ENCODE data around the gene PRDM2. TPM values are rescaled to one million over a fixed set of nuclear protein-coding genes. Genes with fewer than 3 reads are reported as not detected.

Gene PRDM2
- total RNA-seq, 1 donor from 2014 or later = 10.3 TPM

- no peak for DNase-seq (ENCODE audit: low read depth in 2 of 2)
These were observed 136.6 kb downstream of the PRDM2 start for GRCh38 chr1:13836631-13837030.

GRCh38 chr1:13838236-13838635 is 138.2 kb downstream of the PRDM2 start:
- DNase-seq (ENCODE audit: low read depth in 2 of 2) = no peak

DNA sequence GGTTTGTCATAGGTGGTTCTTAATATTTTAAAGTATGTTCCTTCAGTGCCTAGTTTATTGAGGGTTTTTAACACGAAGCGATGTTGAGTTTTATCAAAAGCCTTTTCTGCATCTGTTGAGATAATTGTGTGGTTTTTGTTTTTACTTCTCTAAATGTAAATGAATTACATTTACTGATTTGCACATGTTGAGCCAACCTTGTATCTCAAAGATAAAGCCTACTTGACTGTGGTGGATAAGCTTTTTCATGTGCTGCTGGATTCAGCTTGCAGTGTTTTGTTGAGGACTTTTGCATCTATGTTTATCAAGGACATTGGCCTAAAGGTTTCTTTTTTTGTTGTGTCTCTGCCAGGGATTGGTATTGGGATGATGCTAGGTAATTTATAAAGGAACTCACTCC is 142.5 kb downstream of the PRDM2 start:
- DNase-seq (ENCODE audit: low read depth in 2 of 2) = no peak

- DNase-seq (ENCODE audit: low read depth in 2 of 2) = no peak
These were observed 151.7 kb downstream of the PRDM2 start for GRCh38 chr1:13851726-13852125.

DNA sequence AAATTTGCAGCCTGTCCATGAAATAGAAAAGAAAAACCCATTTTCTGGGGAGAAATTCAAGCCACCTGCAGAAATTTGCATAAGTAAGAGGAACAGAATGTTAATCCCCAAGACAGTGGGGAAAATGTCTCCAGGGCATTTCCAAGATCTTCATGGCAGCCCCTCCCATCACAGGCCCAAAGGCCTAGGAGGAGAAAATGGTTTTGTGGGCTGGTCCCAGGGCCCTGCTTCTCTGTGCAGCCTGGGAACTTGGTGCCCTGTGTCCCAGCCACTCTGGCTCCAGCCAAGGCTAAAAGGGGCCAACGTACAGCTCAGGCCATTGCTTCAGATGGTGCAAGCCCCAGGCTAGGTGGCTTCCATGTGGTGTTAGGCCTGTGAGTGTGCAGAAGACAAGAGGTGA is 155.6 kb downstream of the PRDM2 start:
- DNase-seq (ENCODE audit: low read depth in 2 of 2) = no peak

- DNase-seq (ENCODE audit: low read depth in 2 of 2) = no peak
These were observed 160.0 kb downstream of the PRDM2 start for GRCh38 chr1:13860031-13860430.

- DNase-seq (ENCODE audit: low read depth in 2 of 2) = no peak
These were observed 164.8 kb downstream of the PRDM2 start for GRCh38 chr1:13864760-13865159.

DNA sequence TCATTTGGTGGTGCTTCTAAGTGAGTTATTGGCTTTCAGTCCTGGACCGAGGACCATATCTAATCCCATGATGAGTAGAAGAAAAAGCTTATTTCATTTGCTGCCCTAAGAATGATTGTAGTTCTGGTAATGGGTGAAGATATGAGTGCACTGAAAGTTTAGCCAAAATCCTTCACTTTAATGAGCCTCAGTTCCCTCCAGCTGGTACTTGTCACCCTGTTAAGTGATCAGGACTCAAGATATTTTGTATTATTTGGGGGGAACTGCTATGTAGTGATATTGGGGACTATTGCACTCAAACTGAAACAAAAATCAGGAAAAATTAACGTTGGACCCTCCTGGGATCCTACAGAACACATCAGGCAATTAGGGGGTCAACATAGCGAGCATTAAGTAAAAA is 165.9 kb downstream of the PRDM2 start:
- no peak for DNase-seq (ENCODE audit: low read depth in 2 of 2)

GRCh38 chr1:13867603-13868002 is 167.6 kb downstream of the PRDM2 start:
- DNase-seq (ENCODE audit: low read depth in 2 of 2) = no peak

DNA sequence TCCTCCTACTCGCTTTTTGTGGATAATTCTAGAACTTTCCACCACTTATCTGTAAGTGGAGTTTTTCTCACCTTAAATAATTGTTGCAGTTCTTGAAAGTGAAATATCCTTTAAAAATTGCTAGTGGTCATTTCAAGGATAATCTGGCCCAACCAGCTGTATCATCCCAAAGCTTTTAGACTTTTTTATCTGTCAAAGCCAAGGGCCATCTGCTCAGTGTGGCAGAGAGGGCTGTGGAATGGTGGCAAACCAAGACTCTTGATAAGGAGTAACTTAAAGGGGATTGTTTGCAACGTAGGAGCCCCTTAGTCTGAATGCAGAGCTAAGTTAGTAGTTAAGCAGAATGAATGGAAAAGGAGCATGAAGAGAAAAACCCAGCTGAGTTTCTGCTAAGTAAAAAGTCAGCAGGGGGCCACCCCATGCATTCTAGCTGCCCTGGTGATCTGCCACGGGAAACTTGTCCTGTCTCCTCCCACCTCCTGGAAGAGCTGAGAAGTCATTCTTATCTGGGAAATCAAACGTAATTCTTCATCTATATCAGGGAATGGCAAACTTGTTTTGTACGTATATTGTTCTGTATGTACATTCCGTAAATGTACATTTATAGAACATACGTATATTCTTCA is 169.3 kb downstream of the PRDM2 start:
- no peak for DNase-seq (ENCODE audit: low read depth in 2 of 2)

- DNase-seq (ENCODE audit: low read depth in 2 of 2) = no peak
These were observed 171.4 kb downstream of the PRDM2 start for GRCh38 chr1:13871413-13871812.

DNA sequence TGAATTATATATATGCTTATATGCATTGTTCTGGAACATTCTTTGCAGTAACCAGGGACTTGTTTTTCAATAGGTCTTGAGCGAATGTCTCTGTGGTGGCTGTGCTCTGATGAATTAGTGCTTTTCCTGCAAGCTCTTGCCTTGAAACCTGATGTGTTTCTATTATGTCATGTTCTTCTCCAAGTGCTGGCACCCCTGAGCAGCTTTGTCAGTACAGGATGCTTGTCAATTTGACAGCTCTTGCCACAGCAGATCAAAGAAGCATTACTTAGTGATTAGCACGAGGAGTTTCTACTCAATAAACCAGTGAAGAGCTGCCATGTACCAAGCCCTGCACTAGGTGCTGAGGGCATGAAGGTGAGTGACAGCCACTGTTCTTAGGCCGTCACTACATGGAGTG is 171.9 kb downstream of the PRDM2 start:
- no peak for DNase-seq (ENCODE audit: low read depth in 2 of 2)

- no peak for DNase-seq (ENCODE audit: low read depth in 2 of 2)
These were observed 173.0 kb downstream of the PRDM2 start for GRCh38 chr1:13873032-13873431.

Other genes starting within 250 kb of the PRDM2 start
- gene LRRC38, start 186.2 kb upstream of the PRDM2 start, total RNA-seq = 0.22 and 0.40 TPM in 2 replicates
- gene PDPN, start 116.4 kb upstream of the PRDM2 start, total RNA-seq = 45.1 and 108 TPM in 2 replicates

Measured in lung microvascular endothelial cell (primary cell).